ENCODE data around the gene TFPI. TPM values are rescaled to one million over a fixed set of nuclear protein-coding genes. Genes with fewer than 3 reads are reported as not detected.

TFPI gene
- total and polyA plus RNA-seq, 2 donors (not counting 1 experiment from before 2014, with no cell fraction given): not detected

DNA sequence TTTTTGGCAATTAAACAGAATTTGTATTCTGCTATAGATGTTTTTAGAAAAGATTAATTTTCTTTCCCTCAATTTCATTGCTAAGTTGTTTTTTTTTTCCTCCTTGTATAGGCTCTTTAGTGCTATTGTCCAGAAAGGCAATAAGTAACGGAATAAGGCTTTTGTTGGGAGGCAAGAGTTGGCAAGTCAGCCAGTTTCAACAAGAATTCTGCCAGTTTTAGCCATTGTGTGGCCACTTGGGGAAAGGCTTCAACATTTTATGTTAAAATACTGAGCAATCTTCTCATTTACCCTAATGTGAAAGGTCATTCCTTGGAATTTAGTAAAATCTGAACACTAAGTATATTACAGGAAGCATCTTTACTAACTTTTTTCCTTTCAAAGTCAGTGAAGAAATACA is 115.8 kb downstream of the TFPI start:
- Histone ChIP-seq H3K4me2 (replicated peaks; ENCODE audit: low read depth, low read length, poor library complexity, severe bottlenecking) (no peak overlapping the region), H3K4me3 (ENCODE audit: control extremely low read depth in 1 of 5, extremely low read depth in 1 of 5, insufficient read depth in 1 of 5, low read depth in 2 of 5, low read length in 4 of 5) (no peak overlapping the region), H4K20me1 (ENCODE audit: control insufficient read depth, insufficient read depth, low read length, poor library complexity, severe bottlenecking) (no peaks in the 10 kb centered on the region), H3K27ac (ENCODE audit: low read length in 2 of 2) (no peak overlapping the region), H3K9ac (ENCODE audit: low read length) (no peak overlapping the region), H3K36me3 (replicated peaks in 1 of 2; ENCODE audit: control extremely low read depth in 1 of 2, control insufficient read depth in 1 of 2, extremely low read depth in 1 of 2, insufficient read depth in 2 of 2, low read length in 1 of 2) (no peaks in the 10 kb centered on the region), H3K4me1 (ENCODE audit: control insufficient read depth in 2 of 2, insufficient read depth in 2 of 2, low read length in 2 of 2) (no peaks in the 10 kb centered on the region), H3K27me3 (replicated peaks in 1 of 4; ENCODE audit: control extremely low read depth in 1 of 4, control insufficient read depth in 3 of 4, insufficient read depth in 4 of 4, low read length in 3 of 4) (no peaks in the 10 kb centered on the region), H3K79me2 (ENCODE audit: control insufficient read depth, insufficient read depth, low read length) (no peaks in the 10 kb centered on the region), H3K9me3 (ENCODE audit: control extremely low read depth in 1 of 3, control insufficient read depth in 2 of 3, insufficient read depth in 1 of 3, low read length in 2 of 3) (no peaks in the 10 kb centered on the region), H2AFZ (ENCODE audit: insufficient read depth, low read depth, low read length, poor library complexity, severe bottlenecking) (no peak overlapping the region)
- no peak overlapping the region for H3K4me3 Mint-ChIP-seq
- no peak for DNase-seq
- no peak for ATAC-seq (ENCODE audit: low read depth)
- CTCF ChIA-PET: no interaction called here
- H3K27me3 Mint-ChIP-seq: no peaks in the 10 kb centered on the region
- no peaks in the 10 kb centered on the region for H3K9me3 Mint-ChIP-seq (ENCODE audit: insufficient read depth)
- POLR2A ChIA-PET: no interaction called here
- H3K4me1 Mint-ChIP-seq: no peaks in the 10 kb centered on the region
- WGBS (ENCODE audit: insufficient coverage): no CpG with 5 or more reads among the region's 1 CpG
- no peak overlapping the region for H3K27ac Mint-ChIP-seq
- intact Hi-C loops (cut with micrococcal nuclease): no loop called here
- TF ChIP-seq EZH2 (IDR thresholded peaks at IDR 0.05; ENCODE audit: borderline replicate concordance, insufficient read depth, low read depth, low read length, poor library complexity, severe bottlenecking): no peak

DNA sequence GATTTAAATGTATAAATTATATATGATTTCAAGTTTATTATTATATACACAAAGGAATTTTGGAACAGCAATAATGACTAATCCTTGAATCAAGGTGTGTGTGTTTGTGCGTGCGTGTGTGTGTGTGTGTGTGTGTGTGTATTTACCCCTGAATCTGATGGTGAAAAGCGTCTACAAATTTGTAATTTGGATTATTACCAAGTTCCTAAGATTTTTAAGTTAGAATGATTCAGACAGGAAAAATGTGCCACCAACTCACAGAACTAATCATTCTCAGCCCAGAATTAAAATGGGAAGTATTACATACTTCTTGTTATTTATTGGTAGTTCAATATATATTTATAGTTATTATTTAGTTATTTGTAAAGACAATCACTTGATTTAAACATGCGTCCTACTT is 118.5 kb downstream of the TFPI start:
- Histone ChIP-seq H3K27ac (ENCODE audit: low read length in 2 of 2) (no peak overlapping the region), H3K9me3 (ENCODE audit: control extremely low read depth in 1 of 3, control insufficient read depth in 2 of 3, insufficient read depth in 1 of 3, low read length in 2 of 3) (no peaks in the 10 kb centered on the region), H4K20me1 (ENCODE audit: control insufficient read depth, insufficient read depth, low read length, poor library complexity, severe bottlenecking) (no peaks in the 10 kb centered on the region), H3K36me3 (replicated peaks in 1 of 2; ENCODE audit: control extremely low read depth in 1 of 2, control insufficient read depth in 1 of 2, extremely low read depth in 1 of 2, insufficient read depth in 2 of 2, low read length in 1 of 2) (no peaks in the 10 kb centered on the region), H3K4me1 (ENCODE audit: control insufficient read depth in 2 of 2, insufficient read depth in 2 of 2, low read length in 2 of 2) (no peaks in the 10 kb centered on the region), H3K9ac (ENCODE audit: low read length) (no peak overlapping the region), H3K27me3 (replicated peaks in 1 of 4; ENCODE audit: control extremely low read depth in 1 of 4, control insufficient read depth in 3 of 4, insufficient read depth in 4 of 4, low read length in 3 of 4) (no peaks in the 10 kb centered on the region), H3K4me3 (ENCODE audit: control extremely low read depth in 1 of 5, extremely low read depth in 1 of 5, insufficient read depth in 1 of 5, low read depth in 2 of 5, low read length in 4 of 5) (no peak overlapping the region), H2AFZ (ENCODE audit: insufficient read depth, low read depth, low read length, poor library complexity, severe bottlenecking) (no peak overlapping the region), H3K4me2 (replicated peaks; ENCODE audit: low read depth, low read length, poor library complexity, severe bottlenecking) (no peak overlapping the region), H3K79me2 (ENCODE audit: control insufficient read depth, insufficient read depth, low read length) (no peaks in the 10 kb centered on the region)
- Mint-ChIP-seq H3K27ac (no peak overlapping the region), H3K4me1 (no peaks in the 10 kb centered on the region), H3K9me3 (ENCODE audit: insufficient read depth) (no peaks in the 10 kb centered on the region), H3K4me3 (no peak overlapping the region), H3K27me3 (no peaks in the 10 kb centered on the region)
- POLR2A ChIA-PET: no interaction called here
- WGBS (ENCODE audit: insufficient coverage): no CpG with 5 or more reads among the region's 4 CpGs
- ATAC-seq (ENCODE audit: low read depth) (no peak), DNase-seq (no peak)
- no peak for TF ChIP-seq EZH2 (IDR thresholded peaks at IDR 0.05; ENCODE audit: borderline replicate concordance, insufficient read depth, low read depth, low read length, poor library complexity, severe bottlenecking)
- TF ChIP-seq, protein P1, sequence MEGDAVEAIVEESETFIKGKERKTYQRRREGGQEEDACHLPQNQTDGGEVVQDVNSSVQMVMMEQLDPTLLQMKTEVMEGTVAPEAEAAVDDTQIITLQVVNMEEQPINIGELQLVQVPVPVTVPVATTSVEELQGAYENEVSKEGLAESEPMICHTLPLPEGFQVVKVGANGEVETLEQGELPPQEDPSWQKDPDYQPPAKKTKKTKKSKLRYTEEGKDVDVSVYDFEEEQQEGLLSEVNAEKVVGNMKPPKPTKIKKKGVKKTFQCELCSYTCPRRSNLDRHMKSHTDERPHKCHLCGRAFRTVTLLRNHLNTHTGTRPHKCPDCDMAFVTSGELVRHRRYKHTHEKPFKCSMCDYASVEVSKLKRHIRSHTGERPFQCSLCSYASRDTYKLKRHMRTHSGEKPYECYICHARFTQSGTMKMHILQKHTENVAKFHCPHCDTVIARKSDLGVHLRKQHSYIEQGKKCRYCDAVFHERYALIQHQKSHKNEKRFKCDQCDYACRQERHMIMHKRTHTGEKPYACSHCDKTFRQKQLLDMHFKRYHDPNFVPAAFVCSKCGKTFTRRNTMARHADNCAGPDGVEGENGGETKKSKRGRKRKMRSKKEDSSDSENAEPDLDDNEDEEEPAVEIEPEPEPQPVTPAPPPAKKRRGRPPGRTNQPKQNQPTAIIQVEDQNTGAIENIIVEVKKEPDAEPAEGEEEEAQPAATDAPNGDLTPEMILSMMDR (IDR thresholded peaks at IDR 0.05): no peak
- intact Hi-C loops (cut with micrococcal nuclease): no loop called here
- CTCF ChIA-PET: no interaction called here
